GM18868 (cell line): ENCODE results near the gene MTMR2.

ENCODE experiments used
- ATAC-seq: cut with Tn5 transposase; IDR thresholded peaks from one replicate; pipeline ENCODE4 v1.9.1; 2021; ENCODE audit warnings: mild to moderate bottlenecking, moderate library complexity; ENCODE audit not compliant: unreplicated experiment

The MTMR2 gene

DNA sequence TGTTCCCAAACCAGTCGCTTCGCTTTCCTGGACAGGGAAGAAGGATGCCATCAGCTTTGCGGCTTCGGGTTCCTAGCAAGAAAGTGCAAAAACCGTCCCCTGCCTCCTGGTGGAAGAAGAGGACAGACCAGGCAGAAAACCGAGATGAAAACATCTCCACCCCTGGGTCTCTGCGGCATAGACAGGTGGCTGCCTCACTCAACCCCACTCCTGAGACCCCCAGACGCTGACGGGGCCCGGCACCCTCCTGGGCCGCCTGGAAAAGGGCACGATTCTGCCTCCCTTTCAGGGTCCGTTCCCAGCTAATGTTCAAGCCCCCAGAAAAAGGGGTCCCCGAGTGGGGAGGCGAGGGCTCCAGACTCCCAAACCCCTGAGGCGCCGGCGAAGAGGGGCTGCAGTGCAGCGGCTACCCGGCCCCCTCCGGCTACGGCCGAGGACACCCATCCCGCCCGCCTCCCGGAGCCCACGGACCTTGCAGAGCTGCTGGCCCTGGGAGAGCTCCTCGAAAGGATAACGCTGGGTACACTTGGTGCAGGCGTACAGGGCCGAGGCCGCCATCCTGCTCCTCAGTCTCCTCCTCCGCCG lies 134.9 kb downstream of the MTMR2 start:
- ATAC-seq, result no peak
